Stomach (tissue), 9 donors: ENCODE results near the gene PLEKHB2. TPM values are rescaled to one million over a fixed set of nuclear protein-coding genes. Genes with fewer than 3 reads are reported as not detected.

Source experiments
- DNase-seq, 2 donors: peaks; one replicate each; pipeline versions ENCODE4 v3.0.0 to v3.0.0-alpha.2; 2013 to 2019
- H3K27ac ChIP-seq, 5 donors: fragments of 200-600 bp in 4 of 5; sonication (generic) in 4 of 5; one replicate each; pipeline ENCODE4 v1.5.1; 2013 to 2019; ENCODE audit warnings: mild to moderate bottlenecking in 1 of 5, moderate library complexity in 1 of 5
- H3K27me3 ChIP-seq, 3 donors: fragments of 200-600 bp; sonication (generic); one replicate each; pipeline ENCODE4 v1.5.1; 2017 to 2019; ENCODE audit warnings: mixed run types in 1 of 3
- H3K36me3 ChIP-seq, 4 donors: fragments of 200-600 bp; sonication (generic); 1 replicate in 3 of 4; 2 replicates in 1 of 4; pipeline ENCODE4 v1.5.1; 2016 to 2019
- H3K4me1 ChIP-seq, 4 donors: fragments of 200-600 bp; sonication (generic); one replicate each; pipeline ENCODE4 v1.5.1; 2016 to 2019
- H3K4me3 ChIP-seq, 4 donors: fragments of 200-600 bp; sonication (generic) in 3 of 4; one replicate each; pipeline ENCODE4 v1.5.1; 2016 to 2019; ENCODE audit warnings: mild to moderate bottlenecking in 1 of 4
- H3K9me3 ChIP-seq, 4 donors: fragments of 200-600 bp; sonication (generic); one replicate each; pipeline ENCODE4 v1.5.1; 2016 to 2019
- EP300 ChIP-seq: sonication (generic); formaldehyde crosslinking; IDR thresholded peaks from one replicate; pipeline ENCODE4 v1.6.1; 2017; ENCODE audit warnings: antibody characterized with exemption
- POLR2A ChIP-seq, 4 donors: fragments of 450-650 bp; IDR thresholded peaks; one replicate each; pipeline ENCODE4 v1.6.1; 2016; ENCODE audit warnings: antibody characterized with exemption in 4 of 4, control low read depth in 2 of 4, mild to moderate bottlenecking in 1 of 4, moderate library complexity in 1 of 4
- POLR2AphosphoS5 ChIP-seq, 3 donors: sonication (generic); formaldehyde crosslinking; IDR thresholded peaks; one replicate each; pipeline ENCODE4 v1.6.1; 2016; ENCODE audit warnings: antibody characterized with exemption in 3 of 3
- WGBS, 5 donors: extraction: QIAGEN DNeasy Blood & Tissue Kit in 3 of 5; methylation state at CpG; one replicate each; pipeline versions ENCODE4 v1.1.5 to v1.1.7; 2013 to 2018; 5-methylcytosine and 5-hydroxymethylcytosine counted together
- intact Hi-C: fragments of 100-400 bp; cut with DNase I; formaldehyde crosslinking; loops from one replicate; pipeline ENCODE4 v1.15.1; 2023; ENCODE audit warnings: low total_unique reads
- polyA plus RNA-seq, 3 donors: library from polyadenylated mRNA; stranded (reverse); fragments of 200-250 nt; gene quantifications; one replicate each; pipeline ENCODE4 v1.2.3, GENCODE V29; 2013
- total RNA-seq, 5 donors: library from RNA; depleted of rRNA; stranded (reverse); fragments of >200 nt; gene quantifications; one replicate each; pipeline versions ENCODE4 v1.1.0 to v1.2.3, GENCODE V29; 2014 to 2016
- TF ChIP-seq, protein P1 (sequence below), 7 experiments: fragments of 450-650 bp in 4 of 7; fragments of 200-600 bp in 3 of 7; sonication (generic) in 3 of 7; IDR thresholded peaks; one replicate each; pipeline ENCODE4 v1.5.1; 2016 to 2019; ENCODE audit warnings: antibody characterized with exemption in 7 of 7, control low read depth in 2 of 7, mild to moderate bottlenecking in 1 of 7
- donor health status: healthy with polysubstance abuse.
- donor health status: Bipolar disorder and iron deficiency.
- donor health status: healthy.

PLEKHB2 gene
- total and polyA plus RNA-seq, 8 donors: 13.2 to 181 (median 54.1) TPM

DNA sequence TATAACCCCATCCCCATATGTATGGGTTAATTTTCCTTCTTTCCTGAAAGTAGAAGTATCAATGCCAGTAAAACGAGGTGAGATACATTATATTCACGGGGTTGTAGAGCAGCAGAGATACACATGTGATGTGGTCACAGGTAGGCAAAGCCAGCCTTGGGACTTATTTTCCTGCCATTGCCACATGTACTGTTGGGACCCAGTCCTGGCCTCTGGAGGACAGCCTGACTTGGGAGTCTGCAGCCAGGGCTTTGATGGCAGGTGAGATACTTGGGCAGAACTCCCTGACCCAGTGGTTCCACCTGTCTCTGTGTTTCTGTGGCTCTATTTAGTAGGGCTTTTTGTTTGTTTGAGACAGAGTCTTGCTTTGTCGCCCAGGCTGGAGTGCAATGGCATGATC lies 18.1 kb downstream of the PLEKHB2 start:
- no peak overlapping the region for H3K27ac ChIP-seq
- DNase-seq: no peak
- H3K9me3 ChIP-seq: no peaks in the 10 kb centered on the region
- intact Hi-C loops: no loop called here
- peaks cover 0 to 16% (median 2%) of the 10 kb centered on the region in 4 donors for H3K4me1 ChIP-seq
- H3K36me3 ChIP-seq: peaks cover 11 to 59% (median 55%) of the 10 kb centered on the region in 4 donors
- WGBS, 5 donors: 84 to 98% (median 95%) methylated on average over 3 of the region's 3 CpGs
- H3K4me3 ChIP-seq: no peak overlapping the region
- no peaks in the 10 kb centered on the region for H3K27me3 ChIP-seq
- TF ChIP-seq EP300: no peak
- no peak for TF ChIP-seq POLR2AphosphoS5 (IDR thresholded peaks at IDR 0.05)
- TF ChIP-seq POLR2A (IDR thresholded peaks at IDR 0.05): no peak
- TF ChIP-seq, protein P1, sequence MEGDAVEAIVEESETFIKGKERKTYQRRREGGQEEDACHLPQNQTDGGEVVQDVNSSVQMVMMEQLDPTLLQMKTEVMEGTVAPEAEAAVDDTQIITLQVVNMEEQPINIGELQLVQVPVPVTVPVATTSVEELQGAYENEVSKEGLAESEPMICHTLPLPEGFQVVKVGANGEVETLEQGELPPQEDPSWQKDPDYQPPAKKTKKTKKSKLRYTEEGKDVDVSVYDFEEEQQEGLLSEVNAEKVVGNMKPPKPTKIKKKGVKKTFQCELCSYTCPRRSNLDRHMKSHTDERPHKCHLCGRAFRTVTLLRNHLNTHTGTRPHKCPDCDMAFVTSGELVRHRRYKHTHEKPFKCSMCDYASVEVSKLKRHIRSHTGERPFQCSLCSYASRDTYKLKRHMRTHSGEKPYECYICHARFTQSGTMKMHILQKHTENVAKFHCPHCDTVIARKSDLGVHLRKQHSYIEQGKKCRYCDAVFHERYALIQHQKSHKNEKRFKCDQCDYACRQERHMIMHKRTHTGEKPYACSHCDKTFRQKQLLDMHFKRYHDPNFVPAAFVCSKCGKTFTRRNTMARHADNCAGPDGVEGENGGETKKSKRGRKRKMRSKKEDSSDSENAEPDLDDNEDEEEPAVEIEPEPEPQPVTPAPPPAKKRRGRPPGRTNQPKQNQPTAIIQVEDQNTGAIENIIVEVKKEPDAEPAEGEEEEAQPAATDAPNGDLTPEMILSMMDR (IDR thresholded peaks at IDR 0.05): no peak

DNA sequence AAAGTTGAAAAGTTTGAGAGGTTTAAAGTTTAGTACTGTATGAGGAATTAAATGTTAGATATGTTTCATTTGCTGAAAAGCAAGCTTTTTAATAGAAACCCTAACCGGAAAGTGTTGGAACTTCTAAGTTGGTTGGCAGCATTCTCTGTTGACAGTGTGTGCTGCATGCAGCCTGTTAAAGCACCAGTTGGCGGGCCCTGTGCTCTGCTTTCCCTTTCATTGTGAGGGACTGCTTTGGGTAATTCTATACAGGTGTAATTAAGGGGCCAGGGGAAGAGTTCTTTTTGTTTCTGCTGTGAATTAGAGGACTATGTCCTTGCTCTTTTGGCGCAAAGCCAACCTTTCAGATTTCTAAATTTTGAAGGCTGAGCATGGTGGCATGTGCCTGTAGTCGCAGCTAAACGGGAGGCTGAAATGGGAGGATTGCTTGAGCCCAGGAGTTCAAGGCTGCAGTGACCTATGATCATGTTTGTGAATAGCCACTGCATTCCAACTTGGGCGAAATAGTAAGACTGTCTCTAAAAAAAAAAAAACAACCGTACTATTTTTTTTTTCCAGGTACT lies 20.1 kb downstream of the PLEKHB2 start:
- Histone ChIP-seq H3K27ac (no peak overlapping the region), H3K36me3 (peaks cover 20 to 79% (median 76%) of the 10 kb centered on the region in 4 donors), H3K4me3 (no peak overlapping the region), H3K27me3 (no peaks in the 10 kb centered on the region), H3K4me1 (peaks cover 0 to 16% (median 2%) of the 10 kb centered on the region in 4 donors), H3K9me3 (no peaks in the 10 kb centered on the region)
- TF ChIP-seq POLR2AphosphoS5 (IDR thresholded peaks at IDR 0.05) (no peak), POLR2A (IDR thresholded peaks at IDR 0.05) (no peak), EP300 (no peak)
- TF ChIP-seq, protein P1 (IDR thresholded peaks at IDR 0.05): no peak
- 90 to 94% (median 91%) methylated on average over 7 of the region's 7 CpGs for WGBS, 5 donors
- intact Hi-C loops: no loop called here
- no peak for DNase-seq

DNA sequence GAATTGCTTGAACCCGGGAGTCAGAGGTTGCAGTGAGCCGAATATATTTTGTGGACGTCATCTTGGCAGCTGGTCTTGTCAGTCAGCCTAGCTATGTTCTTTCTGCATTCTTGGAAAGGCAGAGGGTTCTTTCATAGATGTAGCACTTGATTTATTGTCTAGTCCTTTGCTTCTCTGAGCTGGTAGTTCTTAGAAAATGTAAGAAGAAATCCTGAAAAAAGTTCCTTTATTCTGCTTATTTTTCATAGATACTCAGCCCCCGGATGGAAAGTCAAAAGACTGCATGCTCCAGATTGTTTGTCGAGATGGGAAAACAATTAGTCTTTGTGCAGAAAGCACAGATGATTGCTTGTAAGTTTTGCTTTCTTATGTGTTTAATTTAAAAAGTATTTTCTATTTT lies 21.3 kb downstream of the PLEKHB2 start:
- WGBS, 5 donors: 83 to 96% (median 89%) methylated on average over 5 of the region's 5 CpGs

DNA sequence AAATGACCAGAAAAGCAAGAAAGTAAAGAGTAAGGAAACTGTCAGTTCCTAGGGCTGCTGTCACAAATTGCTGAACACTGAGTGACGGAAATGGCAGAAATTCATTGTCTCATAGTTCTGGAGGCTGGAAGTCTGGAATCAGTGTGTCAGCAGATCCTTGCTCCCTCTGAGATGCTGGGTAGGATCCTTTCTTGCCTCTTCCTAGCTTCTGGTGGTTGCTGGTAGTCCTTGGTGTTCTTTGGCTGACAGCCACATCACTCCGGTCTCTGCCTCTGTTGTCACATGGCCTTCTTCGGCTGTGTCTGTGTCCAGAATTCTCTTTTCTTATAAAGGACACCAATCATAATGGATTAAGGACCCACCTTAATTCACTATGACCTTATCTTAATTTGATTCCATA lies 21.9 kb downstream of the PLEKHB2 start:
- intact Hi-C loops: no loop called here
- no peaks in the 10 kb centered on the region for H3K27me3 ChIP-seq
- peak overlapping the region in 1 of 5 donors; percentile 28 for H3K27ac ChIP-seq
- H3K9me3 ChIP-seq: no peaks in the 10 kb centered on the region
- TF ChIP-seq POLR2AphosphoS5 (IDR thresholded peaks at IDR 0.05) (no peak), EP300 (no peak), POLR2A (IDR thresholded peaks at IDR 0.05) (no peak)
- TF ChIP-seq, protein P1 (IDR thresholded peaks at IDR 0.05): no peak
- 69 to 88% (median 85%) methylated on average over 3 of the region's 3 CpGs for WGBS, 5 donors
- H3K36me3 ChIP-seq: peaks cover 29 to 85% (median 82%) of the 10 kb centered on the region in 4 donors
- no peak overlapping the region for H3K4me3 ChIP-seq
- no peak for DNase-seq
- peaks cover 0 to 8% (median 0%) of the 10 kb centered on the region in 4 donors for H3K4me1 ChIP-seq

More for the DNA sequence above, 21.3 kb downstream of the PLEKHB2 start:
- no peak overlapping the region for H3K4me3 ChIP-seq
- peaks cover 29 to 85% (median 82%) of the 10 kb centered on the region in 4 donors for H3K36me3 ChIP-seq
- no peak overlapping the region for H3K27ac ChIP-seq
- no peak for DNase-seq
- no peaks in the 10 kb centered on the region for H3K9me3 ChIP-seq
- TF ChIP-seq, protein P1 (IDR thresholded peaks at IDR 0.05): no peak
- TF ChIP-seq POLR2A (IDR thresholded peaks at IDR 0.05) (no peak), EP300 (no peak), POLR2AphosphoS5 (IDR thresholded peaks at IDR 0.05) (no peak)
- intact Hi-C loops: no loop called here
- no peaks in the 10 kb centered on the region for H3K27me3 ChIP-seq
- H3K4me1 ChIP-seq: peaks cover 0 to 8% (median under 1%) of the 10 kb centered on the region in 4 donors
